SH-SY5Y (cell line): ENCODE results near the gene RNF167.

Experiments
- GATA2 ChIP-seq: IDR thresholded peaks from 2 replicates; pipeline ENCODE4 v1.6.1; 2011; ENCODE audit warnings: mild to moderate bottlenecking, low read depth, low read length
- GATA3 ChIP-seq: IDR thresholded peaks from 2 replicates; pipeline ENCODE4 v1.6.1; 2011; ENCODE audit warnings: low read depth, mild to moderate bottlenecking, low read length, moderate library complexity

DNA sequence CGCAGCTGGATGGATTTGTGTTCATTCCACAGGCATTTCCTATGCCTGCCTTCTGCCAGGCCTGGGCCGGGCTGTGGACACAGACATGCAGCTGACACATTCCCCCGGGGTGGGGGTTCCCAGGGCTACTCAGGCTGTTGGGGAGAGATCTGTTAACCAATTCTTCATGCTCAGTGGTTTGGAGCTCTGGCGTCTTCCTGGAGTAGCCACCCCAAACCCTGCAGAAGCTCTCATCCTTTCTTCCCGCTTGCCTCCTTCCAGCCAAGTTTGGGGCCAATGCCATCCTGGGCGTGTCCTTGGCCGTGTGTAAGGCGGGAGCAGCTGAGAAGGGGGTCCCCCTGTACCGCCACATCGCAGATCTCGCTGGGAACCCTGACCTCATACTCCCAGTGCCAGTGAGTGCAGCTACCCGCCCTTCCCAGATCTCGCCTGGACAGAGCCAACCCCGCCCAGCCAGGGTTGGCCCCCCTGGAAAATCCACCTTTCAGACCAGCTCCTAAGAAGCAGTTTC, 13.4 kb downstream of the RNF167 start:
- TF ChIP-seq GATA2: no peak
- no peak for TF ChIP-seq GATA3
